ENCODE measurements around the gene TTN.

DNA sequence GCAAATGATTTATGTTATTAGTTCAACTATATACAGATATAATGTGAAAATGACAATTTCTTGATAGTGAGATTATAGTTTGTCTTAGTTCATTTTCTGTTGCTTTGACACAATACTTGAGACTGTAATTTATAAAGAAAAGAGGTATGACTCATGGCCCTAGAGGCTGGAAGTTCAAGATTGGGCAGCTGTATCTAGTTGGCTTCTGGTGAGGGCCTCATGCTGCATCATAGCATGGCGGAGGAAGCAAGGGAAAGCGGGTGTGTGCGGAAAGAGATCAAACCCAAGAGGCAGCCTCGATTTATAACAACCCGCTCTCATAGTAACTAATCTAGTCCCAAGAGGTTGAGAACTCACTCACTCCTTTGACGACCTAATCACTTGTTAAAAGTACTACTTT, 315.6 kb downstream of the TTN start:
- TF ChIP-seq, protein P1, sequence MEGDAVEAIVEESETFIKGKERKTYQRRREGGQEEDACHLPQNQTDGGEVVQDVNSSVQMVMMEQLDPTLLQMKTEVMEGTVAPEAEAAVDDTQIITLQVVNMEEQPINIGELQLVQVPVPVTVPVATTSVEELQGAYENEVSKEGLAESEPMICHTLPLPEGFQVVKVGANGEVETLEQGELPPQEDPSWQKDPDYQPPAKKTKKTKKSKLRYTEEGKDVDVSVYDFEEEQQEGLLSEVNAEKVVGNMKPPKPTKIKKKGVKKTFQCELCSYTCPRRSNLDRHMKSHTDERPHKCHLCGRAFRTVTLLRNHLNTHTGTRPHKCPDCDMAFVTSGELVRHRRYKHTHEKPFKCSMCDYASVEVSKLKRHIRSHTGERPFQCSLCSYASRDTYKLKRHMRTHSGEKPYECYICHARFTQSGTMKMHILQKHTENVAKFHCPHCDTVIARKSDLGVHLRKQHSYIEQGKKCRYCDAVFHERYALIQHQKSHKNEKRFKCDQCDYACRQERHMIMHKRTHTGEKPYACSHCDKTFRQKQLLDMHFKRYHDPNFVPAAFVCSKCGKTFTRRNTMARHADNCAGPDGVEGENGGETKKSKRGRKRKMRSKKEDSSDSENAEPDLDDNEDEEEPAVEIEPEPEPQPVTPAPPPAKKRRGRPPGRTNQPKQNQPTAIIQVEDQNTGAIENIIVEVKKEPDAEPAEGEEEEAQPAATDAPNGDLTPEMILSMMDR (conservative IDR thresholded peaks at IDR 0.05; ENCODE audit: low read depth in 2 of 2): no peak
- no peak for TF ChIP-seq POLR2AphosphoS5 (IDR thresholded peaks at IDR 0.05; ENCODE audit: low read depth)
- TF ChIP-seq EZH2phosphoT487 (IDR thresholded peaks at IDR 0.05; ENCODE audit: unreplicated experiment): no peak
- no peak for TF ChIP-seq CREB1 (CRISPR knock-in tag; IDR thresholded peaks at IDR 0.05; ENCODE audit: low read depth)
- TF ChIP-seq, protein P2, sequence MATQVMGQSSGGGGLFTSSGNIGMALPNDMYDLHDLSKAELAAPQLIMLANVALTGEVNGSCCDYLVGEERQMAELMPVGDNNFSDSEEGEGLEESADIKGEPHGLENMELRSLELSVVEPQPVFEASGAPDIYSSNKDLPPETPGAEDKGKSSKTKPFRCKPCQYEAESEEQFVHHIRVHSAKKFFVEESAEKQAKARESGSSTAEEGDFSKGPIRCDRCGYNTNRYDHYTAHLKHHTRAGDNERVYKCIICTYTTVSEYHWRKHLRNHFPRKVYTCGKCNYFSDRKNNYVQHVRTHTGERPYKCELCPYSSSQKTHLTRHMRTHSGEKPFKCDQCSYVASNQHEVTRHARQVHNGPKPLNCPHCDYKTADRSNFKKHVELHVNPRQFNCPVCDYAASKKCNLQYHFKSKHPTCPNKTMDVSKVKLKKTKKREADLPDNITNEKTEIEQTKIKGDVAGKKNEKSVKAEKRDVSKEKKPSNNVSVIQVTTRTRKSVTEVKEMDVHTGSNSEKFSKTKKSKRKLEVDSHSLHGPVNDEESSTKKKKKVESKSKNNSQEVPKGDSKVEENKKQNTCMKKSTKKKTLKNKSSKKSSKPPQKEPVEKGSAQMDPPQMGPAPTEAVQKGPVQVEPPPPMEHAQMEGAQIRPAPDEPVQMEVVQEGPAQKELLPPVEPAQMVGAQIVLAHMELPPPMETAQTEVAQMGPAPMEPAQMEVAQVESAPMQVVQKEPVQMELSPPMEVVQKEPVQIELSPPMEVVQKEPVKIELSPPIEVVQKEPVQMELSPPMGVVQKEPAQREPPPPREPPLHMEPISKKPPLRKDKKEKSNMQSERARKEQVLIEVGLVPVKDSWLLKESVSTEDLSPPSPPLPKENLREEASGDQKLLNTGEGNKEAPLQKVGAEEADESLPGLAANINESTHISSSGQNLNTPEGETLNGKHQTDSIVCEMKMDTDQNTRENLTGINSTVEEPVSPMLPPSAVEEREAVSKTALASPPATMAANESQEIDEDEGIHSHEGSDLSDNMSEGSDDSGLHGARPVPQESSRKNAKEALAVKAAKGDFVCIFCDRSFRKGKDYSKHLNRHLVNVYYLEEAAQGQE (IDR thresholded peaks at IDR 0.05; ENCODE audit: unreplicated experiment): no peak
- no peak for TF ChIP-seq EZH2 (IDR thresholded peaks at IDR 0.05; ENCODE audit: low read depth, unreplicated experiment)
- no peak for TF ChIP-seq JUNB (IDR thresholded peaks at IDR 0.05; ENCODE audit: unreplicated experiment)
- TF ChIP-seq, protein P3, sequence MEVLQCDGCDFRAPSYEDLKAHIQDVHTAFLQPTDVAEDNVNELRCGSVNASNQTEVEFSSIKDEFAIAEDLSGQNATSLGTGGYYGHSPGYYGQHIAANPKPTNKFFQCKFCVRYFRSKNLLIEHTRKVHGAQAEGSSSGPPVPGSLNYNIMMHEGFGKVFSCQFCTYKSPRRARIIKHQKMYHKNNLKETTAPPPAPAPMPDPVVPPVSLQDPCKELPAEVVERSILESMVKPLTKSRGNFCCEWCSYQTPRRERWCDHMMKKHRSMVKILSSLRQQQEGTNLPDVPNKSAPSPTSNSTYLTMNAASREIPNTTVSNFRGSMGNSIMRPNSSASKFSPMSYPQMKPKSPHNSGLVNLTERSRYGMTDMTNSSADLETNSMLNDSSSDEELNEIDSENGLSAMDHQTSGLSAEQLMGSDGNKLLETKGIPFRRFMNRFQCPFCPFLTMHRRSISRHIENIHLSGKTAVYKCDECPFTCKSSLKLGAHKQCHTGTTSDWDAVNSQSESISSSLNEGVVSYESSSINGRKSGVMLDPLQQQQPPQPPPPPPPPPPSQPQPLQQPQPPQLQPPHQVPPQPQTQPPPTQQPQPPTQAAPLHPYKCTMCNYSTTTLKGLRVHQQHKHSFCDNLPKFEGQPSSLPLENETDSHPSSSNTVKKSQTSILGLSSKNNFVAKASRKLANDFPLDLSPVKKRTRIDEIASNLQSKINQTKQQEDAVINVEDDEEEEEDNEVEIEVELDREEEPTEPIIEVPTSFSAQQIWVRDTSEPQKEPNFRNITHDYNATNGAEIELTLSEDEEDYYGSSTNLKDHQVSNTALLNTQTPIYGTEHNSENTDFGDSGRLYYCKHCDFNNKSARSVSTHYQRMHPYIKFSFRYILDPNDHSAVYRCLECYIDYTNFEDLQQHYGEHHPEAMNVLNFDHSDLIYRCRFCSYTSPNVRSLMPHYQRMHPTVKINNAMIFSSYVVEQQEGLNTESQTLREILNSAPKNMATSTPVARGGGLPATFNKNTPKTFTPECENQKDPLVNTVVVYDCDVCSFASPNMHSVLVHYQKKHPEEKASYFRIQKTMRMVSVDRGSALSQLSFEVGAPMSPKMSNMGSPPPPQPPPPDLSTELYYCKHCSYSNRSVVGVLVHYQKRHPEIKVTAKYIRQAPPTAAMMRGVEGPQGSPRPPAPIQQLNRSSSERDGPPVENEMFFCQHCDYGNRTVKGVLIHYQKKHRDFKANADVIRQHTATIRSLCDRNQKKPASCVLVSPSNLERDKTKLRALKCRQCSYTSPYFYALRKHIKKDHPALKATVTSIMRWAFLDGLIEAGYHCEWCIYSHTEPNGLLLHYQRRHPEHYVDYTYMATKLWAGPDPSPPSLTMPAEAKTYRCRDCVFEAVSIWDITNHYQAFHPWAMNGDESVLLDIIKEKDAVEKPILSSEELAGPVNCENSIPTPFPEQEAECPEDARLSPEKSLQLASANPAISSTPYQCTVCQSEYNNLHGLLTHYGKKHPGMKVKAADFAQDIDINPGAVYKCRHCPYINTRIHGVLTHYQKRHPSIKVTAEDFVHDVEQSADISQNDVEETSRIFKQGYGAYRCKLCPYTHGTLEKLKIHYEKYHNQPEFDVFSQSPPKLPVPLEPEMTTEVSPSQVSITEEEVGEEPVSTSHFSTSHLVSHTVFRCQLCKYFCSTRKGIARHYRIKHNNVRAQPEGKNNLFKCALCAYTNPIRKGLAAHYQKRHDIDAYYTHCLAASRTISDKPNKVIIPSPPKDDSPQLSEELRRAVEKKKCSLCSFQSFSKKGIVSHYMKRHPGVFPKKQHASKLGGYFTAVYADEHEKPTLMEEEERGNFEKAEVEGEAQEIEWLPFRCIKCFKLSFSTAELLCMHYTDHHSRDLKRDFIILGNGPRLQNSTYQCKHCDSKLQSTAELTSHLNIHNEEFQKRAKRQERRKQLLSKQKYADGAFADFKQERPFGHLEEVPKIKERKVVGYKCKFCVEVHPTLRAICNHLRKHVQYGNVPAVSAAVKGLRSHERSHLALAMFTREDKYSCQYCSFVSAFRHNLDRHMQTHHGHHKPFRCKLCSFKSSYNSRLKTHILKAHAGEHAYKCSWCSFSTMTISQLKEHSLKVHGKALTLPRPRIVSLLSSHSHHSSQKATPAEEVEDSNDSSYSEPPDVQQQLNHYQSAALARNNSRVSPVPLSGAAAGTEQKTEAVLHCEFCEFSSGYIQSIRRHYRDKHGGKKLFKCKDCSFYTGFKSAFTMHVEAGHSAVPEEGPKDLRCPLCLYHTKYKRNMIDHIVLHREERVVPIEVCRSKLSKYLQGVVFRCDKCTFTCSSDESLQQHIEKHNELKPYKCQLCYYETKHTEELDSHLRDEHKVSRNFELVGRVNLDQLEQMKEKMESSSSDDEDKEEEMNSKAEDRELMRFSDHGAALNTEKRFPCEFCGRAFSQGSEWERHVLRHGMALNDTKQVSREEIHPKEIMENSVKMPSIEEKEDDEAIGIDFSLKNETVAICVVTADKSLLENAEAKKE (CRISPR knock-in tag; IDR thresholded peaks at IDR 0.05): no peak
- TF ChIP-seq, protein P4, sequence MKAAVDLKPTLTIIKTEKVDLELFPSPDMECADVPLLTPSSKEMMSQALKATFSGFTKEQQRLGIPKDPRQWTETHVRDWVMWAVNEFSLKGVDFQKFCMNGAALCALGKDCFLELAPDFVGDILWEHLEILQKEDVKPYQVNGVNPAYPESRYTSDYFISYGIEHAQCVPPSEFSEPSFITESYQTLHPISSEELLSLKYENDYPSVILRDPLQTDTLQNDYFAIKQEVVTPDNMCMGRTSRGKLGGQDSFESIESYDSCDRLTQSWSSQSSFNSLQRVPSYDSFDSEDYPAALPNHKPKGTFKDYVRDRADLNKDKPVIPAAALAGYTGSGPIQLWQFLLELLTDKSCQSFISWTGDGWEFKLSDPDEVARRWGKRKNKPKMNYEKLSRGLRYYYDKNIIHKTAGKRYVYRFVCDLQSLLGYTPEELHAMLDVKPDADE (IDR thresholded peaks at IDR 0.05): no peak
- no peak for TF ChIP-seq NANOG (IDR thresholded peaks at IDR 0.05; ENCODE audit: borderline replicate concordance)
- TF ChIP-seq ZNF114 (CRISPR knock-in tag; IDR thresholded peaks at IDR 0.05): no peak
- no peak for TF ChIP-seq STAT1 (IDR thresholded peaks at IDR 0.05; ENCODE audit: unreplicated experiment)
- no peak for TF ChIP-seq ZNF331 (CRISPR knock-in tag; IDR thresholded peaks at IDR 0.05; ENCODE audit: low read depth)
